NCI-H2029 treated with DMSO at 0.1 percent for 48 hours (cell line): Measurements from ENCODE around the gene FOXK1.

ENCODE experiments used
- DNase-seq: peaks from one replicate; lab custom pipeline; 2025; lab: John Stamatoyannopoulos, UW

Gene FOXK1

GRCh38 chr7:4722960-4723630, 41.0 kb downstream of the FOXK1 start:
- no peak for DNase-seq

- no peak for DNase-seq
Observed at GRCh38 chr7:4724648-4725013, 42.5 kb downstream of the FOXK1 start.

- peak; percentile 43 for DNase-seq
Observed at GRCh38 chr7:4725014-4725849, 43.1 kb downstream of the FOXK1 start.

- DNase-seq: no peak
Observed at GRCh38 chr7:4725850-4726450, 43.9 kb downstream of the FOXK1 start.

- no peak for DNase-seq
Observed at GRCh38 chr7:4726566-4726965, 44.5 kb downstream of the FOXK1 start.

GRCh38 chr7:4727914-4728705, 46.0 kb downstream of the FOXK1 start:
- no peak for DNase-seq

GRCh38 chr7:4729266-4729665, 47.2 kb downstream of the FOXK1 start:
- DNase-seq: no peak

GRCh38 chr7:4730276-4730675, 48.2 kb downstream of the FOXK1 start:
- DNase-seq: no peak

GRCh38 chr7:4730971-4731370, 48.9 kb downstream of the FOXK1 start:
- no peak for DNase-seq

GRCh38 chr7:4731803-4732202, 49.7 kb downstream of the FOXK1 start:
- DNase-seq: no peak

- no peak for DNase-seq
Observed at GRCh38 chr7:4733936-4734528, 51.9 kb downstream of the FOXK1 start.

- no peak for DNase-seq
Observed at GRCh38 chr7:4734587-4735345, 52.7 kb downstream of the FOXK1 start.

- DNase-seq: no peak
Observed at GRCh38 chr7:4737300-4737699, 55.2 kb downstream of the FOXK1 start.

GRCh38 chr7:4738711-4739527, 56.8 kb downstream of the FOXK1 start:
- DNase-seq: peak; percentile 12

GRCh38 chr7:4739528-4739992, 57.5 kb downstream of the FOXK1 start:
- DNase-seq: peak; percentile 71

- no peak for DNase-seq
Observed at GRCh38 chr7:4740796-4741195, 58.7 kb downstream of the FOXK1 start.

- no peak for DNase-seq
Observed at GRCh38 chr7:4742051-4742573, 60.0 kb downstream of the FOXK1 start.

- no peak for DNase-seq
Observed at GRCh38 chr7:4742852-4743251, 60.8 kb downstream of the FOXK1 start.

GRCh38 chr7:4744391-4745264, 62.5 kb downstream of the FOXK1 start:
- DNase-seq: peak; percentile 92
